GM18507 (cell line): ENCODE measurements around the gene PRDM10.

ENCODE experiments used
- DNase-seq: peaks from one replicate; pipeline ENCODE4 v3.0.0; 2011; ENCODE audit warnings: low read depth; ENCODE audit not compliant: insufficient read length; ENCODE audit errors: extremely low spot score
- FAIRE-seq: peaks from 2 replicates; lab custom pipeline; 2011; peaks lifted over from hg19 to GRCh38; lab: Jason Lieb, UNC

Gene PRDM10

DNA sequence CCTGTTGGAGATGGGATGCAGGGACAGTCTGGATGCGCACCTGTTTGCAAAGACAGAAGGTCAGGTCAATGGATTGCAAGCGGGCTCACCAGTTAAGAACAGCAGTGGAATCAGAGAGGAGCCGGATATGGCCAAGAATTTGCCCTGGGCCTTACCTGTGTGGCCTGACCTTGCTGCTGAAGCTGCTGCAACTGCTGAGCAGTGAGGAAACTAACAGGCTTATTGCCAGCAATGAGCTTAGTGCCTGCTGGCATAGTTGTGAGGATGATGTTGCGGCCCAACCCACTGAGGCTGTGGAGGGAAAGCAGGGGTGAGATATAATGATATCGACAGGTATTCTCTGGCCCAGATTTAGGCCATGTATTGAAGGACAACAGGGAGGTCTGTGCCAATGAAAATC, 137.8 kb downstream of the PRDM10 start:
- no peak for DNase-seq
- FAIRE-seq = no peak

GRCh38 chr11:129861702-129862522, 140.7 kb downstream of the PRDM10 start:
- DNase-seq (no peak), FAIRE-seq (no peak)

GRCh38 chr11:129856036-129856435, 146.6 kb downstream of the PRDM10 start:
- no peak for DNase-seq
- no peak for FAIRE-seq

- FAIRE-seq = no peak
- DNase-seq = no peak
These were observed 147.5 kb downstream of the PRDM10 start for GRCh38 chr11:129855086-129855485.

DNA sequence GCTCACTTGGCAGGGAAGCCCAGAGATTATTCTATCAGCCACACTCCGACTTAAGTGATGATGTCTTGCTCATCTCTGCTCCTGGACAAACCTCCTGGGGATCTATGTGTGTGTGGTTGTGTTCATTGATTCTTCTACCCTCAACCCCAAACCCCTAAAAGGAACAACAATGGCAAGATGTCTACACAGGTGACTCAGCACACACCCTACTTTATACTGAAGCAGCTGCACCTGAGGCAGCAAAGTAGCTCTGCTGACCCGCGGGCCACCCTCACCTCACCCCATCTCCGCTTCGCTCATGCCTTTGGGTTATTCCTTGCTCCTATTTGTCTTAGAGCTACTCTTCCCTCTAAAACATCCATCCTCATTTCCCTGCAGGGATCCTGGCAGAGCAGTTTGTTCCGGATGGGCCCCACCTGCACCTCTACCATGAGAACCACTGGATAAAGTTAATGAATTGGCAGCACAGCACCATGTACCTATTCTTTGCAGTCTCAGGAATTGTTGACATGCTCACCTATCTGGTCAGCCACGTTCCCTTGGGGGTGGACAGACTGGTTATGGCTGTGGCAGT, 148.3 kb downstream of the PRDM10 start:
- DNase-seq = no peak
- FAIRE-seq = no peak

GRCh38 chr11:129853518-129854231, 149.0 kb downstream of the PRDM10 start:
- FAIRE-seq = no peak

GRCh38 chr11:129852125-129852740, 150.4 kb downstream of the PRDM10 start:
- no peak for FAIRE-seq
- no peak for DNase-seq

More at GRCh38 chr11:129853518-129854231, 149.0 kb downstream of the PRDM10 start:
- no peak for DNase-seq
